PC-9 (cell line): Measurements from ENCODE around the gene FYN.

Experiments
- EZH2 ChIP-seq: fragments of 200-600 bp; sonication (generic); IDR thresholded peaks from 2 replicates; pipeline ENCODE4 v1.8.0; 2017; ENCODE audit warnings: antibody characterized with exemption, low read depth
- TF ChIP-seq, protein P1 (sequence below): fragments of 200-600 bp; sonication (generic); conservative IDR thresholded peaks from 2 replicates; pipeline ENCODE4 v1.6.1; 2017; ENCODE audit warnings: mixed run types, antibody characterized with exemption, mild to moderate bottlenecking, moderate library complexity

- TF ChIP-seq EZH2 = no peak
- TF ChIP-seq, protein P1, sequence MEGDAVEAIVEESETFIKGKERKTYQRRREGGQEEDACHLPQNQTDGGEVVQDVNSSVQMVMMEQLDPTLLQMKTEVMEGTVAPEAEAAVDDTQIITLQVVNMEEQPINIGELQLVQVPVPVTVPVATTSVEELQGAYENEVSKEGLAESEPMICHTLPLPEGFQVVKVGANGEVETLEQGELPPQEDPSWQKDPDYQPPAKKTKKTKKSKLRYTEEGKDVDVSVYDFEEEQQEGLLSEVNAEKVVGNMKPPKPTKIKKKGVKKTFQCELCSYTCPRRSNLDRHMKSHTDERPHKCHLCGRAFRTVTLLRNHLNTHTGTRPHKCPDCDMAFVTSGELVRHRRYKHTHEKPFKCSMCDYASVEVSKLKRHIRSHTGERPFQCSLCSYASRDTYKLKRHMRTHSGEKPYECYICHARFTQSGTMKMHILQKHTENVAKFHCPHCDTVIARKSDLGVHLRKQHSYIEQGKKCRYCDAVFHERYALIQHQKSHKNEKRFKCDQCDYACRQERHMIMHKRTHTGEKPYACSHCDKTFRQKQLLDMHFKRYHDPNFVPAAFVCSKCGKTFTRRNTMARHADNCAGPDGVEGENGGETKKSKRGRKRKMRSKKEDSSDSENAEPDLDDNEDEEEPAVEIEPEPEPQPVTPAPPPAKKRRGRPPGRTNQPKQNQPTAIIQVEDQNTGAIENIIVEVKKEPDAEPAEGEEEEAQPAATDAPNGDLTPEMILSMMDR = no peak
These were observed 84.6 kb downstream of the FYN start for GRCh38 chr6:111788379-111789276.
